Transverse colon (tissue), 4 donors: ENCODE data around the gene WDR91.

Experiments
- CTCF ChIP-seq, 5 experiments: fragments of 200-600 bp in 3 of 5; fragments of 450-650 bp in 2 of 5; sonication (generic) in 3 of 5; IDR thresholded peaks; 1 replicate in 2 of 5; 2 replicates in 3 of 5; pipeline ENCODE4 v1.5.1; 2016 to 2017; ENCODE audit warnings: antibody characterized with exemption in 5 of 5, inconsistent platforms in 3 of 5, mild to moderate bottlenecking in 2 of 5, moderate library complexity in 1 of 5
- POLR2A ChIP-seq: fragments of 450-650 bp; IDR thresholded peaks from one replicate; pipeline ENCODE4 v1.6.1; 2016; ENCODE audit warnings: antibody characterized with exemption, mild to moderate bottlenecking, moderate library complexity
- POLR2AphosphoS5 ChIP-seq, 3 donors: sonication (generic); formaldehyde crosslinking; IDR thresholded peaks; one replicate each; pipeline ENCODE4 v1.6.1; 2016; ENCODE audit warnings: antibody characterized with exemption in 3 of 3

- TF ChIP-seq POLR2AphosphoS5 (IDR thresholded peaks at IDR 0.05) (no peak), POLR2A (no peak), CTCF (IDR thresholded peaks at IDR 0.05) (no peak)
Measured at GRCh38 chr7:135215180-135215579, 3.9 kb upstream of the WDR91 start.
